ELR (cell line): ENCODE measurements around the gene IL20RB.
A peak's percentile ranks its signal among the peaks of the same experiment; 100 is the strongest.
"Not testable (repeated sequence)": the region's sequence is repeated elsewhere in the genome, so short reads cannot be mapped to it uniquely, and the experiment has no call there.

ENCODE experiments used
- DNase-seq: peaks from one replicate; pipeline ENCODE4 v3.0.0-alpha.2; 2015; ENCODE audit warnings: low read depth

Gene IL20RB

GRCh38 chr3:136987398-136987980 is 29.7 kb downstream of the IL20RB start:
- not testable (repeated sequence) for DNase-seq

- no peak for DNase-seq
Observed at GRCh38 chr3:136988651-136989050, 30.9 kb downstream of the IL20RB start.

- no peak for DNase-seq
Observed at GRCh38 chr3:136989781-136990524, 32.2 kb downstream of the IL20RB start.

- no peak for DNase-seq
Observed at GRCh38 chr3:136990826-136991225, 33.0 kb downstream of the IL20RB start.

GRCh38 chr3:136992115-136992514 is 34.3 kb downstream of the IL20RB start:
- no peak for DNase-seq

- DNase-seq, result peak; percentile 25
Observed at GRCh38 chr3:136994772-136995516, 37.2 kb downstream of the IL20RB start.

GRCh38 chr3:136995652-136996051 is 37.9 kb downstream of the IL20RB start:
- no peak for DNase-seq

- DNase-seq, result no peak
Observed at GRCh38 chr3:137000039-137000438, 42.3 kb downstream of the IL20RB start.

GRCh38 chr3:137007376-137007775 is 49.6 kb downstream of the IL20RB start:
- not testable (repeated sequence) for DNase-seq

GRCh38 chr3:137008131-137008530 is 50.3 kb downstream of the IL20RB start:
- DNase-seq, result no peak

- no peak for DNase-seq
Observed at GRCh38 chr3:137008976-137009375, 51.2 kb downstream of the IL20RB start.

GRCh38 chr3:137010137-137010536 is 52.4 kb downstream of the IL20RB start:
- no peak for DNase-seq

GRCh38 chr3:137011153-137011552 is 53.4 kb downstream of the IL20RB start:
- no peak for DNase-seq

GRCh38 chr3:137012097-137012501 is 54.3 kb downstream of the IL20RB start:
- peak; percentile 88 for DNase-seq

GRCh38 chr3:137013951-137014688 is 56.3 kb downstream of the IL20RB start:
- peak; percentile 92 for DNase-seq

GRCh38 chr3:137017316-137017715 is 59.5 kb downstream of the IL20RB start:
- not testable (repeated sequence) for DNase-seq

GRCh38 chr3:137020315-137020714 is 62.5 kb downstream of the IL20RB start:
- no peak for DNase-seq

- no peak for DNase-seq
Observed at GRCh38 chr3:137020888-137021287, 63.1 kb downstream of the IL20RB start.

GRCh38 chr3:137024348-137024747 is 66.6 kb downstream of the IL20RB start:
- no peak for DNase-seq

GRCh38 chr3:137026701-137027100 is 68.9 kb downstream of the IL20RB start:
- no peak for DNase-seq

GRCh38 chr3:137032465-137033120 is 74.8 kb downstream of the IL20RB start:
- DNase-seq, result peak; percentile 87

GRCh38 chr3:137035631-137036030 is 77.8 kb downstream of the IL20RB start:
- DNase-seq, result peak; percentile 61
